22Rv1 (cell line): ENCODE measurements around the gene PLEKHS1.
A peak's percentile ranks its signal among the peaks of the same experiment; 100 is the strongest.
"Not testable (repeated sequence)": the region's sequence is repeated elsewhere in the genome, so short reads cannot be mapped to it uniquely, and the experiment has no call there.

Experiments used
- H3K27ac ChIP-seq: fragments of 450-650 bp; 2 replicates; pipeline ENCODE4 v1.5.1; 2017
- CTCF ChIP-seq: fragments of 450-650 bp; IDR thresholded peaks from 2 replicates; pipeline ENCODE4 v1.5.1; 2017; ENCODE audit warnings: mild to moderate bottlenecking
- ZFX ChIP-seq: fragments of 450-650 bp; IDR thresholded peaks from 2 replicates; pipeline ENCODE4 v1.6.1; 2017; ENCODE audit warnings: antibody characterized with exemption, borderline replicate concordance

Gene PLEKHS1

GRCh38 chr10:113770346-113770745 is 18.9 kb downstream of the PLEKHS1 start:
- no peak overlapping the region for H3K27ac ChIP-seq
- no peak for TF ChIP-seq ZFX

- H3K27ac ChIP-seq: not testable (repeated sequence)
These were observed 19.6 kb downstream of the PLEKHS1 start for GRCh38 chr10:113771131-113771530.

- no peak for TF ChIP-seq CTCF
These were observed 24.3 kb downstream of the PLEKHS1 start for GRCh38 chr10:113775686-113776294.

GRCh38 chr10:113776553-113776952 is 25.1 kb downstream of the PLEKHS1 start:
- TF ChIP-seq CTCF (no peak), ZFX (no peak)
- H3K27ac ChIP-seq: no peak overlapping the region

More at GRCh38 chr10:113775686-113776294, 24.3 kb downstream of the PLEKHS1 start:
- no peak overlapping the region for H3K27ac ChIP-seq

- no peak for TF ChIP-seq ZFX
- TF ChIP-seq CTCF: peak; percentile 37
These were observed 29.3 kb downstream of the PLEKHS1 start for GRCh38 chr10:113780681-113781250.

GRCh38 chr10:113782367-113782766 is 30.9 kb downstream of the PLEKHS1 start:
- no peak overlapping the region for H3K27ac ChIP-seq
- TF ChIP-seq CTCF (no peak), ZFX (no peak)

More at GRCh38 chr10:113780681-113781250, 29.3 kb downstream of the PLEKHS1 start:
- H3K27ac ChIP-seq: no peak overlapping the region

GRCh38 chr10:113782986-113783704 is 31.7 kb downstream of the PLEKHS1 start:
- TF ChIP-seq CTCF: no peak
- TF ChIP-seq ZFX: no peak
- H3K27ac ChIP-seq: no peak overlapping the region

GRCh38 chr10:113788604-113789083 is 37.2 kb downstream of the PLEKHS1 start:
- TF ChIP-seq ZFX: no peak
- no peak for TF ChIP-seq CTCF
- H3K27ac ChIP-seq: no peak overlapping the region
